ENCODE results near the gene ZNRF1. TPM values are rescaled to one million over a fixed set of nuclear protein-coding genes. Genes with fewer than 3 reads are reported as not detected.

ZNRF1 gene
- total and polyA plus RNA-seq, 2 of the 8 experiments (the other 6 are each of a cell fraction or from before 2014, with no cell fraction given), result 33.5 to 52.9 TPM

DNA sequence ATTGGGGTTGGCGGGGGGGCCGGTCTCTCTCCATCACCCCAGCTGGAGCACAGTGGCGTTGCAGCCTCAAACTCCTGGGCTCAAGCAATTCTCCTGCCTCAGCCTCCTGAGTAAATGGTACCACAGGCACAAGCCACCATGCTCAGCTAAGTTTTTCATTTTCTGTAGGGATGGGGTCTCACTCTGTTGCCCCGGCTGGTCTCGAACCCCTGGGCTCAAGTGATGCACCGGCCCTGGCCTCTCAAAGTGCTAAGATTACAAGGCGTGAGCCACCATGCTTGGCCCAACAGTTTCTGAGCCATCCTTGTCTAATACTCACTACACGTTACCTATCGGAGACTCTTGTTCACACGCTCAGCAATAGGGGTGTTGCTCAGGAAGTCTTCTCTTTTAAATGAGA, 25.5 kb upstream of the ZNRF1 start:
- H3K79me1 ChIP-seq (ENCODE audit: low read depth, low read length), result peaks cover 3% of the 10 kb centered on the region; the same call in 1 of the 2 replicates
- H2AK5ac ChIP-seq (ENCODE audit: low read depth, low read length), result no peak overlapping the region
- no peak overlapping the region for H3K4ac ChIP-seq (replicated peaks; ENCODE audit: insufficient read length, low read depth, low read length)
- no peak overlapping the region for H3K27ac ChIP-seq (ENCODE audit: low read depth, low read length)
- no peak overlapping the region for H3K14ac ChIP-seq (ENCODE audit: insufficient read length)
- H3K27me3 ChIP-seq (replicated peaks in 1 of 4; ENCODE audit: control insufficient read depth in 3 of 4, extremely low read depth in 1 of 4, insufficient read depth in 3 of 4, low read length in 3 of 4), result no peaks in the 10 kb centered on the region; a peak in 1 of 7 replicates
- POLR2A ChIA-PET (ENCODE audit: partially characterized antibody), result interaction anchor here (1.3 to 2.4 kb wide), 2 partner anchors 10 to 12 kb away, joined by 4 to 9 read pairs; partner anchors contain the start of gene WDR59
- DNase-seq (ENCODE audit: low read depth in 1 of 2, low spot score in 2 of 2) (no peak), FAIRE-seq (no peak)
- H3K23ac ChIP-seq (ENCODE audit: insufficient read length), result no peak overlapping the region
- H3K36me3 ChIP-seq (ENCODE audit: control insufficient read depth in 2 of 4, insufficient read depth in 4 of 4, low read length in 3 of 4), result peaks cover 0 to 10% (median 5%) of the 10 kb centered on the region in 4 experiments; a peak in 5 of 8 replicates
- H3K23me2 ChIP-seq (ENCODE audit: low read depth, low read length), result no peaks in the 10 kb centered on the region
- H4K20me1 ChIP-seq (replicated peaks in 1 of 2; ENCODE audit: control insufficient read depth in 1 of 2, insufficient read depth in 2 of 2, low read length in 2 of 2), result peaks cover under 1 to 3% of the 10 kb centered on the region in 2 experiments
- no peak overlapping the region for H3K56ac ChIP-seq (replicated peaks; ENCODE audit: insufficient read length, low read depth, low read length)
- H2BK12ac ChIP-seq (ENCODE audit: low read depth, low read length), result no peak overlapping the region
- CTCF ChIA-PET (ENCODE audit: partially characterized antibody), result no interaction called here
- no peak overlapping the region for H2BK15ac ChIP-seq (ENCODE audit: low read length)
- WGBS, 2 experiments (ENCODE audit: extremely low coverage in 1 of 2, insufficient coverage in 1 of 2, insufficient read length in 1 of 2, insufficient replicate concordance in 2 of 2, low coverage in 1 of 2, low lambda C conversion rate in 2 of 2, missing lambda C conversion rate in 1 of 2), result 89% methylated on average over 10 of the region's 10 CpGs; no CpG with 5 or more reads in 1 of the 2 experiments
- no peak overlapping the region for H3K9ac ChIP-seq (replicated peaks in 1 of 4; ENCODE audit: extremely low read depth in 1 of 4, low read depth in 3 of 4, low read length in 3 of 4)
- no peak overlapping the region for H3K4me3 ChIP-seq (ENCODE audit: extremely low read depth in 1 of 4, insufficient read depth in 2 of 4, low read depth in 3 of 4, low read length in 4 of 4)
- no peak overlapping the region for H2BK120ac ChIP-seq (replicated peaks; ENCODE audit: low read depth, low read length)
- no peaks in the 10 kb centered on the region; a peak in 2 of 7 replicates for H3K4me1 ChIP-seq (replicated peaks in 1 of 4; ENCODE audit: control insufficient read depth in 3 of 4, insufficient read depth in 4 of 4, low read length in 3 of 4)
- H3K79me2 ChIP-seq (ENCODE audit: control insufficient read depth in 1 of 2, insufficient read depth in 2 of 2, low read length in 2 of 2), result peaks cover 0 to 12% of the 10 kb centered on the region in 2 experiments; a peak in 1 of 4 replicates
- H2AFZ ChIP-seq (ENCODE audit: low read length), result no peak overlapping the region
- H4K91ac ChIP-seq (replicated peaks; ENCODE audit: insufficient read length, low read length), result no peak overlapping the region
- H3K9me3 ChIP-seq (ENCODE audit: insufficient read depth in 2 of 2, low read depth in 1 of 2, low read length in 1 of 2), result no peaks in the 10 kb centered on the region
- H2BK20ac ChIP-seq (ENCODE audit: low read length), result no peak overlapping the region
- no peak overlapping the region for H3K18ac ChIP-seq (ENCODE audit: extremely low read depth, low read length)
- H4K5ac ChIP-seq (ENCODE audit: insufficient read length, low read depth, low read length), result no peak overlapping the region
- H2BK5ac ChIP-seq (ENCODE audit: low read depth, low read length), result no peak overlapping the region
- no peak overlapping the region for H3K4me2 ChIP-seq (ENCODE audit: insufficient read depth in 1 of 2, low read depth in 2 of 2, low read length in 2 of 2)
- H4K8ac ChIP-seq (ENCODE audit: extremely low read depth, insufficient read depth, low read length), result peak overlapping the region; percentile 79; the same call in 1 of the 2 replicates
- TF ChIP-seq KDM5A (IDR thresholded peaks at IDR 0.05; ENCODE audit: low read length) (no peak), YY1 (IDR thresholded peaks at IDR 0.05; ENCODE audit: low read depth, low read length) (no peak), JUN (IDR thresholded peaks at IDR 0.05; ENCODE audit: low read depth, low read length) (no peak), CHD1 (IDR thresholded peaks at IDR 0.05; ENCODE audit: low read depth, low read length) (no peak), POLR2AphosphoS5 (IDR thresholded peaks at IDR 0.05; ENCODE audit: low read depth, low read length) (no peak), EGR1 (IDR thresholded peaks at IDR 0.05; ENCODE audit: borderline replicate concordance, low read depth, low read length) (no peak), SUZ12 (IDR thresholded peaks at IDR 0.05; ENCODE audit: low read length) (no peak), HDAC2 (IDR thresholded peaks at IDR 0.05; ENCODE audit: borderline replicate concordance in 1 of 2, low read depth in 2 of 2, low read length in 2 of 2) (no peak), ZNF274 (IDR thresholded peaks at IDR 0.05; ENCODE audit: borderline replicate concordance, extremely low read depth, low read length) (no peak), BRCA1 (IDR thresholded peaks at IDR 0.05; ENCODE audit: low read depth, low read length) (no peak)
- TF ChIP-seq, protein P1, sequence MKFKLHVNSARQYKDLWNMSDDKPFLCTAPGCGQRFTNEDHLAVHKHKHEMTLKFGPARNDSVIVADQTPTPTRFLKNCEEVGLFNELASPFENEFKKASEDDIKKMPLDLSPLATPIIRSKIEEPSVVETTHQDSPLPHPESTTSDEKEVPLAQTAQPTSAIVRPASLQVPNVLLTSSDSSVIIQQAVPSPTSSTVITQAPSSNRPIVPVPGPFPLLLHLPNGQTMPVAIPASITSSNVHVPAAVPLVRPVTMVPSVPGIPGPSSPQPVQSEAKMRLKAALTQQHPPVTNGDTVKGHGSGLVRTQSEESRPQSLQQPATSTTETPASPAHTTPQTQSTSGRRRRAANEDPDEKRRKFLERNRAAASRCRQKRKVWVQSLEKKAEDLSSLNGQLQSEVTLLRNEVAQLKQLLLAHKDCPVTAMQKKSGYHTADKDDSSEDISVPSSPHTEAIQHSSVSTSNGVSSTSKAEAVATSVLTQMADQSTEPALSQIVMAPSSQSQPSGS (IDR thresholded peaks at IDR 0.05; ENCODE audit: low read length), result no peak

Measured in H1 (cell line).